MCF 10A (cell line): ENCODE results near the gene SND1. TPM values are rescaled to one million over a fixed set of nuclear protein-coding genes. Genes with fewer than 3 reads are reported as not detected.

Source experiments
- BruUV-seq: library from RNA; stranded (reverse); fragments of 400-500 nt; replicated peaks from 2 replicates; lab custom pipeline; 2021; lab: Mats Ljungman, UMichigan
- CTCF ChIA-PET: fragments of 300-600 bp; sonication (Branson Sonifier 250); formaldehyde crosslinking; extraction: SDS; loops from one replicate; lab custom pipeline; 2021; ENCODE audit warnings: antibody characterized with exemption, inconsistent platforms; lab: Yijun Ruan, JAX
- POLR2A ChIA-PET: fragments of 300-600, 350-650 bp; sonication (Branson Sonifier 250); formaldehyde crosslinking; extraction: SDS; loops from one replicate; lab custom pipeline; 2020; ENCODE audit warnings: antibody characterized with exemption, inconsistent platforms; lab: Yijun Ruan, JAX
- DNase-seq: peaks from one replicate; pipeline ENCODE4 v3.0.0-alpha.2; 2018; ENCODE audit not compliant: unreplicated experiment
- H3K27ac Mint-ChIP-seq: one replicate; pipeline ENCODE4 v1.8.0; 2022; ENCODE audit warnings: mild to moderate bottlenecking, low read depth, mixed read lengths; ENCODE audit not compliant: unreplicated experiment
- H3K27me3 Mint-ChIP-seq: one replicate; pipeline ENCODE4 v1.8.0; 2022; ENCODE audit warnings: mixed read lengths; ENCODE audit not compliant: insufficient read depth, unreplicated experiment
- H3K36me3 Mint-ChIP-seq: one replicate; pipeline ENCODE4 v1.8.0; 2022; ENCODE audit warnings: mild to moderate bottlenecking, moderate library complexity, mixed read lengths; ENCODE audit not compliant: insufficient read depth, unreplicated experiment
- H3K4me1 Mint-ChIP-seq: one replicate; pipeline ENCODE4 v1.8.0; 2022; ENCODE audit warnings: mixed read lengths; ENCODE audit not compliant: insufficient read depth, unreplicated experiment
- H3K4me3 Mint-ChIP-seq: one replicate; pipeline ENCODE4 v1.8.0; 2022; ENCODE audit warnings: mild to moderate bottlenecking, moderate library complexity, mixed read lengths; ENCODE audit not compliant: unreplicated experiment
- H3K9me3 Mint-ChIP-seq: one replicate; pipeline ENCODE4 v1.8.0; 2022; ENCODE audit warnings: mixed read lengths; ENCODE audit not compliant: unreplicated experiment
- intact Hi-C: fragments of 100-400 bp; cut with micrococcal nuclease; formaldehyde crosslinking; loops from 2 replicates; pipeline ENCODE4 v1.14.1; 2022
- total RNA-seq: library from RNA; stranded (reverse); gene quantifications from 2 replicates; pipeline ENCODE4 v1.2.3, GENCODE V29; 2022
- TF ChIP-seq, protein P1 (sequence below): fragments of 200-600 bp; IDR thresholded peaks from one replicate; pipeline ENCODE4 v1.8.0; 2022; ENCODE audit warnings: antibody characterized with exemption, mild to moderate bottlenecking; ENCODE audit not compliant: unreplicated experiment

Gene SND1
- total RNA-seq, 1 experiment from 2014 or later: 297 TPM

DNA sequence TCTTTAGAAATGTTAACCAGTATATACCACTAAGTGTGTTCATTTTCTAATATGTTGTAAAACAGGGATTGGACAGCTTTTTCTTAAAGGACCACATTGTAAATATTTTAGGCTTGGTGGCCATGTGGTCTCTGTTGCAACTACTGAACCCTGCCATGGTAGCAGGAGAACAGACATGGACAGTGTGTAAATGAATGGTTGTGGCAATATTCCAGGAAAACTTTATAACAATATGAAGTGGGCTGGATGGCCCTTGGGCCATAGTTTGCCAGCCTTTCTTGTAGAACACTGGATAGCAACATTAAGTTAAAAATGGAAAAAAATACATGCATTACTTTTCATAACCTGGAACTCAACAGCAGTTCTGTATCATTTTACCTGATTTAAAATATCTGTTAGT is 61.0 kb downstream of the SND1 start:
- no peak overlapping the region for H3K4me3 Mint-ChIP-seq
- BruUV-seq: no TSS peak
- no peaks in the 10 kb centered on the region for H3K9me3 Mint-ChIP-seq
- no peaks in the 10 kb centered on the region for H3K4me1 Mint-ChIP-seq
- ChIA-PET POLR2A (interaction anchor here (0.9 kb wide), 1 partner anchor 11 kb away, joined by 4 read pairs; no protein-coding TSS in a partner anchor), CTCF (interaction anchor here (1.2 to 14.4 kb wide), 4 partner anchors 9 to 494 kb away, joined by 3 to 239 read pairs (median 26); no protein-coding TSS in a partner anchor)
- peaks cover 81% of the 10 kb centered on the region for H3K36me3 Mint-ChIP-seq
- intact Hi-C loops: no loop called here
- no peak overlapping the region for H3K27ac Mint-ChIP-seq
- no peak for DNase-seq
- TF ChIP-seq, protein P1, sequence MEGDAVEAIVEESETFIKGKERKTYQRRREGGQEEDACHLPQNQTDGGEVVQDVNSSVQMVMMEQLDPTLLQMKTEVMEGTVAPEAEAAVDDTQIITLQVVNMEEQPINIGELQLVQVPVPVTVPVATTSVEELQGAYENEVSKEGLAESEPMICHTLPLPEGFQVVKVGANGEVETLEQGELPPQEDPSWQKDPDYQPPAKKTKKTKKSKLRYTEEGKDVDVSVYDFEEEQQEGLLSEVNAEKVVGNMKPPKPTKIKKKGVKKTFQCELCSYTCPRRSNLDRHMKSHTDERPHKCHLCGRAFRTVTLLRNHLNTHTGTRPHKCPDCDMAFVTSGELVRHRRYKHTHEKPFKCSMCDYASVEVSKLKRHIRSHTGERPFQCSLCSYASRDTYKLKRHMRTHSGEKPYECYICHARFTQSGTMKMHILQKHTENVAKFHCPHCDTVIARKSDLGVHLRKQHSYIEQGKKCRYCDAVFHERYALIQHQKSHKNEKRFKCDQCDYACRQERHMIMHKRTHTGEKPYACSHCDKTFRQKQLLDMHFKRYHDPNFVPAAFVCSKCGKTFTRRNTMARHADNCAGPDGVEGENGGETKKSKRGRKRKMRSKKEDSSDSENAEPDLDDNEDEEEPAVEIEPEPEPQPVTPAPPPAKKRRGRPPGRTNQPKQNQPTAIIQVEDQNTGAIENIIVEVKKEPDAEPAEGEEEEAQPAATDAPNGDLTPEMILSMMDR: no peak
- no peaks in the 10 kb centered on the region for H3K27me3 Mint-ChIP-seq

DNA sequence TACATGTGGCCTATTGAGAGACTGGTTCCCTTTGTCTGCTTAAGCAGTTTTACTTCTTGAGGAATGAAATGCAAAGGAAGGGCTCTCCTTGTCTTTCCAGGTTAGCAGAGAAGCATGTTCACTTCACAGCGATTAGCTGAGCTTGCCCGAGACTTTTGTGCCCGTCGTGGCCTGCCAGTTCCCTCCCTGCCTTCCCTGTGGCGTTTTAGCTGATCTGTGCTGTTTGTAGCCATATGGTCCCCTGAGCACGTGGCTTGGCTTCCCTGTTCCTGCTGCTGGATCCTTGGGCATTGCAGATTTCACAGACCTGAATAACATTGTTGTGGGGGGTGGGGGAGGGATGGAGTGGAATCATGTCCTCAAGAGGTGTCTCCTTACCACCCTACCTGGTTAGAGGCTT is 61.8 kb downstream of the SND1 start:
- no peak for DNase-seq
- no peak overlapping the region for H3K4me3 Mint-ChIP-seq
- CTCF ChIA-PET: interaction anchor here (0.7 to 14.4 kb wide), 5 partner anchors 10 to 701 kb away, joined by 3 to 239 read pairs (median 3); no protein-coding TSS in a partner anchor
- POLR2A ChIA-PET: interaction anchor here (0.9 kb wide), 1 partner anchor 10 kb away, joined by 4 read pairs; no protein-coding TSS in a partner anchor
- no peak overlapping the region for H3K27ac Mint-ChIP-seq
- TF ChIP-seq, protein P1: no peak
- H3K9me3 Mint-ChIP-seq: no peaks in the 10 kb centered on the region
- BruUV-seq: no TSS peak
- peaks cover 82% of the 10 kb centered on the region for H3K36me3 Mint-ChIP-seq
- H3K4me1 Mint-ChIP-seq: no peaks in the 10 kb centered on the region
- H3K27me3 Mint-ChIP-seq: no peaks in the 10 kb centered on the region
- intact Hi-C loops: no loop called here

DNA sequence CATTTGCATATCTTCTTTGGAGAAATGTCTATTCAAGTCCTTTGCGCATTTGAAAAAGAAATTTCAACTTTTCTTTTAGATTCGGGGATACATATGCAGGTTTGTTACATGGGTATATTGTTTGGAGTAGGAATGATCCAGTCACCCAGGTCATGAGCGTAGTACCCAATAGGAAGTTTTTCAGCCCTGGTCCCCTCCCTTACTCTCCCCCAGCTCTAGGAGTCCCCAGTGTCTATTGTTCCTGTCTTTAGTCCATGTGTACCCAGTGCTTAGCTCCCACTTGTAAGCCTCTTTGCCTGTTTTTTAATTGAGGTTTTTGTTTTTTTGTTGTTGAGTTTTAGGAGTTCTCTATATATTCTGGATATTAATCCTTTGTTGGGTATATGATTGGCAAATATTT is 63.3 kb downstream of the SND1 start:
- Mint-ChIP-seq H3K9me3 (no peaks in the 10 kb centered on the region), H3K4me3 (no peak overlapping the region), H3K27me3 (no peaks in the 10 kb centered on the region), H3K4me1 (no peaks in the 10 kb centered on the region), H3K27ac (no peak overlapping the region), H3K36me3 (peaks cover 78% of the 10 kb centered on the region)
- no peak for DNase-seq
- TF ChIP-seq, protein P1: no peak
- intact Hi-C loops: no loop called here
- CTCF ChIA-PET: interaction anchor here (14.4 kb wide), 1 partner anchor 492 kb away, joined by 239 read pairs; no protein-coding TSS in a partner anchor
- no TSS peak for BruUV-seq
- POLR2A ChIA-PET: no interaction called here

DNA sequence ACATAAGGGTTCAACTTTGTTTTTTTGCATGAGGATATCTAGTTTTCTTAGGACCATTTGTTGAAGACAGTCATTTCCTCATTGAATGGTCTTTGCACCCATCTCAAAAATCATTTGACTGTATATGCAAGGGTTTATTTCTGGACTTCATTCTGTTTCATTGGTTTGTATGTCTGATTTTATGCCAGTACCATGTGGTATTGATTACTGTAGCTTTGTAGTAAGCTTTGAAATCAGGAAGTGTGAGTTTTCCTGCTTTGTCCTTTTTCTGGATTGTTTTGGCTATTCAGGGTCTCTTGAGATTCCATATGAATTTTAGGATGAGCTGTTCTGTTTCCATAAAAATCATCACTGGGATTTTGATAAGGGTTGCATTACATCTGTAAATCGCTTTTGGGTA is 63.9 kb downstream of the SND1 start:
- CTCF ChIA-PET: interaction anchor here (5.6 to 14.4 kb wide), 2 partner anchors 7 to 491 kb away, joined by 50 to 239 read pairs; no protein-coding TSS in a partner anchor
- Mint-ChIP-seq H3K9me3 (no peaks in the 10 kb centered on the region), H3K27ac (no peak overlapping the region), H3K27me3 (no peaks in the 10 kb centered on the region), H3K4me3 (no peak overlapping the region), H3K4me1 (no peaks in the 10 kb centered on the region), H3K36me3 (peaks cover 77% of the 10 kb centered on the region)
- POLR2A ChIA-PET: interaction anchor here (0.6 kb wide), 1 partner anchor 502 kb away, joined by 3 read pairs; no protein-coding TSS in a partner anchor
- no TSS peak for BruUV-seq
- TF ChIP-seq, protein P1: no peak
- intact Hi-C loops: no loop called here
- no peak for DNase-seq
